ENCODE data around the gene KIAA0319L.
"Not testable (repeated sequence)": the region's sequence is repeated elsewhere in the genome, so short reads cannot be mapped to it uniquely, and the experiment has no call there.

KIAA0319L gene

DNA sequence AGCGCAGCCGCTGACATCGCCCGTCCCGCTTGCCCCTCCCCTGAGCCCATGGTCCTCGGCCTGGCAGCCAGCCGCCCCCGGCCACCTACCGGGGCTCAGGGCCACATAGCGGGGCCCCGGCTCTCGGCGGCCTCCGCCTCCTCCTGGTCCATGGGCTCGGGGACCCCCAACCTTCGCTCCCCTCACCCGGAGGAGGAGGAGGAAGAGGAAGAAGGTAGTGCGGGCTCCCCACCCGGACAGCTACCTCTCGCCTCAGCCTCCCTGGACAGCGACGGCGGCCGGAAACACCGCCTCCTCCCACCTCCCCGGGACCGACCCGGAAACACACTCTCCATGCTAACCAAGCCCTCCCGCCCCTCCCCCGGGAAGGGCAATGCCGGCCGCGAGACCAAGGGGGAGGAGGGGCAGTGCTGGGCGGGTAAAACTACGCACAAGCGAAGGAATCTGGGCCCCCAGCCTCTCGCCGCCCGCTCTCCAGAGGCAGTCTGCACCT, at the start of gene KIAA0319L:
Gene KIAA0319L (minus strand): TSS at position 286 of the 493 bp plus-strand sequence. CDS start 2,912 bp downstream, outside the sequence.
- DNase-seq (ENCODE audit: low read depth in 1 of 2, low spot score in 1 of 2), result no peak

GRCh38 chr1:35605867-35606182, 48.6 kb upstream of the KIAA0319L start:
- no peak for DNase-seq (ENCODE audit: low read depth in 1 of 2, low spot score in 1 of 2)

DNA sequence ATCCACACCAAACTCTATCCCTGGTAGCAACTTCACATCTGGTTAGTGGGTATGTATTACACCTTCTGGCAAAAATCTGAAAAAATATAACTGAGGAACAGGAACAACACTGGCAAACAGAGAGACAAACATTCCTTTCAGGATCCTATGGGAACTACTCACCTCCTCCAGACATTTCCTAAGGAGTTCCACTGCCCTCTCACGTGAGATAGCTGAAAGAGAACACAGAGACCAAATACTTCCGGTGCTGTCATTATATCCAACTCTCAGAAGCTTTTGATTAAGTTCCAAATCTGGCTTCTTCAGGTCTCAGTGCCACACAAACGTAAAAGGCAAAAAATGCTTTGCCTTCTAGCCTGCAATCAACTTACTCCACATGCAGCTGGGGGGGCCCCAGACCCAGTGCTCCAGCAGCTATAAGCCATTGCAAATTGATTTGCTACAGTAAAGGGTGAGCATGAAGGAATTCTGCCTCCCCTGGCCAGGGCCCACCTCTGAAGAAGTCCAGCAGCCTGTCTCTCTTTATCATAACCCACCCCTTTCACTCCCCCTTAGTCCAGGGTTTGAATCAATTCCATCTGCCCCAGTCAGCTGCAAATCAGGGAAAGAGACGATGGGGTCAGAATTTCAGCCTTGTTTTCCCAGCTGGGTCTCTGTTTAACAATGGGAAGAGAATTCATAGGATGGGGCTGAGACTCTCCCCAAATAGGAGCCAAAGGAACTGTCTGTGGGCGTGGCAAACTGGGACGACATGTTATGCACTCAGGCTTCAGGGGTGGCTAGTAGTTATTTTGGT, 48.1 kb upstream of the KIAA0319L start:
- no peak for DNase-seq (ENCODE audit: low read depth in 1 of 2, low spot score in 1 of 2)

DNA sequence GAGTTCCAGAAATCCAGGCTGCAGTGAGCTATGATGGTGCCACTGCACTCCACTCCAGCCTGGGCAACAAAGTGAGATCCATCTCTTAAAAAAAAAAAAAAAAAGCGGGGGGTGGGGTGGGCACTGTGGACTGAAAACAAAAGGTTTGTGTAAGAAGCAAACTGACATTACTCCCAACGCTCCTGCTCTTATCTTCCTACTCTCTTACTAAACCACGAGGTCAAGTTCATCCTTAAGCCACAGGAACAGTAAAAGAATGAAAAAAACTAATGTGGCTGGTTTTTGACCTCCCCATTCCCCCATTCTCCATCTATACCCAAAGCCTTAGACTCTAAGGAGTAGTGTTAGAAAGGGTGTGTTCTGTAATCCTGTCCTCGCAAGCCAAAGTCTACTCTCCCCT, 46.7 kb upstream of the KIAA0319L start:
- no peak for DNase-seq (ENCODE audit: low read depth in 1 of 2, low spot score in 1 of 2)

GRCh38 chr1:35603468-35603867, 46.3 kb upstream of the KIAA0319L start:
- DNase-seq (ENCODE audit: low read depth in 1 of 2, low spot score in 1 of 2), result no peak

- no peak for DNase-seq (ENCODE audit: low read depth in 1 of 2, low spot score in 1 of 2)
Measured at GRCh38 chr1:35600593-35600992, 43.4 kb upstream of the KIAA0319L start.

GRCh38 chr1:35599411-35599810, 42.2 kb upstream of the KIAA0319L start:
- DNase-seq (ENCODE audit: low read depth in 1 of 2, low spot score in 1 of 2), result no peak

GRCh38 chr1:35598895-35599294, 41.7 kb upstream of the KIAA0319L start:
- DNase-seq (ENCODE audit: low read depth in 1 of 2, low spot score in 1 of 2), result no peak

GRCh38 chr1:35597870-35598269, 40.7 kb upstream of the KIAA0319L start:
- no peak for DNase-seq (ENCODE audit: low read depth in 1 of 2, low spot score in 1 of 2)

DNA sequence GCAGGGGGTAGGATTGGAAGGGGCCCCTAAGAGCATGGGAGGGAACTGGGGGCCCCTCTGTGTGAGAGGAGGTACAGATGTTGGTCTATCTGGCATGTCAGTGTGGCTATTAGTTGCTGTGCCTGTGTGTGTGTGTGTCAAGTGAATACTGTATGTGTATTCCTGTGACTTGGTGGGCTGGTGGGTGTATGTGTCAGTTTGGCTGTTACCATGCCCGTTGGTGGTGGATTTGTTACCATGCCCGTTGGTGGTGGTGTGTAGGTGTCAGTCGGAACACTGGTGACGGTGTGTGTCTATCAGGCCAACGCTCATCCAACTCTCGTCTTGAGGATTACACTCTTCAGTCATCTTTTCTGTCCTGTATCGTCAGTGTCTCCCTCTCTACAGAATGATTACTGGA, 38.5 kb upstream of the KIAA0319L start:
- DNase-seq (ENCODE audit: low read depth in 1 of 2, low spot score in 1 of 2), result no peak

- DNase-seq (ENCODE audit: low read depth in 1 of 2, low spot score in 1 of 2), result no peak
Measured at GRCh38 chr1:35594005-35594760, 37.0 kb upstream of the KIAA0319L start.

DNA sequence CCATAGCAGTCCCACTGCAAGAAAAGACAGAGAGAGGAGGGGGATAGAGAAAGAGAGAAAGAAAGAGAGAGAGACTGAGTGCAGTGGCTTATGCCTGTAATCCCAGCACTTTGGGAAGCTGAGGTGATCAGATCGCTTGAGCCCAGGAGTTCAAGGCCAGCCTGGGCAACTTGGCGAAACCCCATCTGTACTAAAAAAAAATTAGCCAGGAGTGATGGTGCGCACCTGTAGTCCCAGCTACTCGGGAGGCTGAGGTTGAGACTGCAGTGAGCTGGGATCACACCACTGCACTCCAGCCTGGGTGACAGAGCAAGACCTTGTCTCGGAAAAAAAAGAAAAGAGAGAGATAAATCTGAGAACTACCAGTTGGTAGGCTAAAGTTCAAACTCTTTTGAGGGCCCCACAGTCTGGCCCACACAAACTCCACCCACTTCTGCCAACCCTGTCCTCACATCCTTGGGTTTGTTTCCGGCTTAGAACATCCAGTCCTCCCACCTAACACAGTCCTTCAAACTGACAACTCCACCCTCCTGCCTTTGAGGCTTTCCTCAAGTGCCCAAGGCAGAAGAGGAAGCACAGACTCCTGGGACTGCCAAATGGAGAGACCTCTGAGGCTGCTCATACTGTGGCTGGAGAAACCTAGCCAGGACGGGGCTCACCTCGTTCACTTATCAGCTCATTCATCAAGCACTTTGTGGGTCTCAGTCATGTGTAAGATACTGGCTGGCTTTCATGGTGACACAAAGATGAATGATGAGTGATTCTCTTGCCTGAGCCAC, 36.0 kb upstream of the KIAA0319L start:
- no peak for DNase-seq (ENCODE audit: low read depth in 1 of 2, low spot score in 1 of 2)

DNA sequence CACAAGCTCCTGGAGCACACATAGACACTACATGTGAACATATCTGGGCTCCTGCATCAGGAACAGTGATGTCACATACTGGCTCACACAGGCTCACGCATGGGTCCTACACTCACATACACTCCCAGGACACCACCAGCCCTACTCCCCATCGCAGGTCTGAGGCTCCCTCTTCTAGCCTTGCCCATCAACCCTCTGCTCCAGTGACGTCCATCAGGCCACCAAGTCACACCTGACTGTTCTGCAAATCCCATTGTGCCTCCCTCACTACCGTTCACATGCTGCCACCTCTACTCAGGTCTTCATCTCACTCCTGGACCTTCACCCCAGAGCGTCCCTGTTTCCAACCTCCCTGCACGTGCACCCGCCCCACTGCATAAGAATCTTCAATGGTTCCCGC, 34.0 kb upstream of the KIAA0319L start:
- DNase-seq (ENCODE audit: low read depth in 1 of 2, low spot score in 1 of 2), result no peak

GRCh38 chr1:35590476-35591040, 33.4 kb upstream of the KIAA0319L start:
- no peak for DNase-seq (ENCODE audit: low read depth in 1 of 2, low spot score in 1 of 2)

GRCh38 chr1:35589516-35590427, 32.6 kb upstream of the KIAA0319L start:
- DNase-seq (ENCODE audit: low read depth in 1 of 2, low spot score in 1 of 2), result no peak

DNA sequence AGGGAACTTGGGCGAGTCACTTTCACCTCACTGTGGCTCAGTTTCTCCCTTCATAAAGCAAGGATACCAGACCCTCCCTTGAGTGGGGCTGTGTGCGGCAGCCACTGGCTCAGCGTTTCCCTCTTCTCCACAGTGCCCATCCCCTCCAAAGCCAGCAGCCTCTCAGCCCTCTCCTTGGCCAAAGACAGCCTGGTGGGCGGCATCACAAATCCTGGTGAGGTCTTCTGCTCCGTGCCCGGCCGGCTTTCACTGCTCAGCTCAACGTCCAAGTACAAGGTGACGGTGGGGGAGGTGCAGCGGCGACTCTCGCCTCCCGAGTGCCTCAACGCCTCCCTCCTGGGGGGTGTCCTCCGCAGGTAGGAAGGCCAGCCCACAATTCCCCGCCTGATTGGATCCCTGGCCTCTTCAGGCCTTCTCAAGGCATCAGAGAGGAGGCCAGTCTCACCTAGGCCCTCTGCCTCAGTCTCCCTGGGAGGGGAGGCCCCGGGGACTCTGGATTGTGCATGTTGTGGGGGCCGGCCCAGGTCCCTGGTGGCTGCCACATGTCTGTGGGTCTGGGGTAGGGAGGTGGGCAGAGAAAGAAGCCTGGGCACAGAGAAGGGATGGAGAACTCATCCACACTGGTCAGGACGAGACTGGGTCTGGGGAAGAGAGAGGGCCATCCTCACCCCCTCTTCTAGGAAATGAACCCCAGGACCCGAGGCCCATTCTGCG, 31.2 kb upstream of the KIAA0319L start:
- no peak for DNase-seq (ENCODE audit: low read depth in 1 of 2, low spot score in 1 of 2)

- no peak for DNase-seq (ENCODE audit: low read depth in 1 of 2, low spot score in 1 of 2)
Measured at GRCh38 chr1:35587736-35588135, 30.5 kb upstream of the KIAA0319L start.

- DNase-seq (ENCODE audit: low read depth in 1 of 2, low spot score in 1 of 2), result no peak
Measured at GRCh38 chr1:35586808-35587207, 29.6 kb upstream of the KIAA0319L start.

DNA sequence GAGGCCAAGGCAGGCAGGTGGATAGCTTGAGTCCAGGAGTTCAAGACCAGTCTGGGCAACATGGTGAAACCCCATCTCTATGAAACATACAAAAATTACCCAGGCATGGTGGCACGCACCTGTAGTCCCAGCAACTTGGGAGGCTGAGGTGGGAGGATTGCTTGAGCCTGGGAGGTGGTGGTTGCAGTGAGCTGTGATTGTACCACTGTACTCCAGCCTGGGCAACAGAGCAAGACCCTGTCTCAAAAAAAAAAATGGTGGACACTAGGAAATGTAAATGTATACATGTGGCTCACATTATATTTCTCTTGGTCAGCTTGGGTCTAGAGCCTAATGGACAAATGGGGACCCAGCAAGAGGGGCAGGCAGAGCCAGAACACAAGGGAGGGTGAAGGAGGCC, 28.6 kb upstream of the KIAA0319L start:
- DNase-seq (ENCODE audit: low read depth in 1 of 2, low spot score in 1 of 2), result not testable (repeated sequence)

GRCh38 chr1:35585281-35585680, 28.1 kb upstream of the KIAA0319L start:
- no peak for DNase-seq (ENCODE audit: low read depth in 1 of 2, low spot score in 1 of 2)

All from activated CD4-positive, alpha-beta T cell treated with anti-CD3 and anti-CD28 coated beads, Interleukin-2, amount 50 U/mL, for 24 hours (primary cell).